Psoas muscle (tissue), 8 donors: Measurements from ENCODE around the gene PPP1R2. TPM values are rescaled to one million over a fixed set of nuclear protein-coding genes. Genes with fewer than 3 reads are reported as not detected.

Experiments
- ATAC-seq, 4 donors: fragments of 200-7000 bp; cut with Tn5 transposase; one replicate each; pipeline ENCODE4 v1.9.1; 2020; ENCODE audit warnings: moderate library complexity in 3 of 4, mild to moderate bottlenecking in 2 of 4
- DNase-seq, 2 donors: peaks; one replicate each; pipeline ENCODE4 v3.0.0-alpha.2; 2020
- H3K27ac ChIP-seq: fragments of 200-600 bp; one replicate; pipeline ENCODE4 v1.8.0; 2022
- H3K27me3 ChIP-seq, 3 donors: fragments of 200-600 bp in 1 of 3; one replicate each; pipeline versions ENCODE4 v1.6.1 to v1.8.0; 2013 to 2022; ENCODE audit warnings: low read length in 2 of 3, mild to moderate bottlenecking in 2 of 3, moderate library complexity in 1 of 3; ENCODE audit not compliant: insufficient read depth in 3 of 3
- H3K36me3 ChIP-seq, 2 donors: fragments of 200-600 bp in 1 of 2; one replicate each; pipeline versions ENCODE4 v1.6.1 to v1.8.0; 2013 to 2022; ENCODE audit warnings: low read depth in 1 of 2, mild to moderate bottlenecking in 1 of 2, moderate library complexity in 1 of 2; ENCODE audit not compliant: insufficient read depth in 1 of 2
- H3K4me1 ChIP-seq: fragments of 200-600 bp; one replicate; pipeline ENCODE4 v1.8.0; 2022
- H3K4me3 ChIP-seq: fragments of 200-600 bp; one replicate; pipeline ENCODE4 v1.8.0; 2022; ENCODE audit warnings: mild to moderate bottlenecking
- H3K9me3 ChIP-seq: fragments of 200-600 bp; one replicate; pipeline ENCODE4 v1.8.0; 2022
- WGBS, 3 donors: extraction: QIAGEN DNeasy Blood & Tissue Kit; methylation state at CpG; one replicate each; pipeline versions ENCODE4 v1.1.6 to v1.1.7; 2013; 5-methylcytosine and 5-hydroxymethylcytosine counted together
- intact Hi-C, 2 donors: fragments of 100-400 bp; cut with DNase I; formaldehyde crosslinking; loops; one replicate each; pipeline versions ENCODE4 v1.11.0 to v1.14.2; 2022
- polyA plus RNA-seq, 3 donors: library from polyadenylated mRNA; stranded (reverse); fragments of 200-250 nt; gene quantifications; one replicate each; pipeline ENCODE4 v1.2.3, GENCODE V29; 2013
- total RNA-seq, 4 donors: library from RNA; stranded (reverse); fragmentation: NEBNext Ultra II Directional in 2 of 4; extraction: Animal tissue kit (Norgen Biotek cat#: 25700) in 2 of 4; gene quantifications; one replicate each; pipeline versions ENCODE4 v1.2.1 to v1.2.4, GENCODE V29; 2021 to 2023
- TF ChIP-seq, protein P1 (sequence below): fragments of 200-600 bp; IDR thresholded peaks from one replicate; pipeline ENCODE4 v1.8.0; 2022; ENCODE audit warnings: antibody characterized with exemption
- donor health status: healthy with polysubstance abuse.
- donor health status: DM: no; HTN: no; CAD: no; lungs with moderate emphysema.
- donor health status: Bipolar disorder and iron deficiency.
- donor health status: healthy.
- donor health status: DM: yes; HTN: yes; CAD: no.
- donor health status: DM: no; HTN: no; CAD: no.
- donor health status: DM: no; HTN: no; CAD: no.
- donor health status: DM: yes; HTN: yes; CAD: no.

Gene PPP1R2
- total and polyA plus RNA-seq, 7 donors, result 45.0 to 152 (median 81.9) TPM

DNA sequence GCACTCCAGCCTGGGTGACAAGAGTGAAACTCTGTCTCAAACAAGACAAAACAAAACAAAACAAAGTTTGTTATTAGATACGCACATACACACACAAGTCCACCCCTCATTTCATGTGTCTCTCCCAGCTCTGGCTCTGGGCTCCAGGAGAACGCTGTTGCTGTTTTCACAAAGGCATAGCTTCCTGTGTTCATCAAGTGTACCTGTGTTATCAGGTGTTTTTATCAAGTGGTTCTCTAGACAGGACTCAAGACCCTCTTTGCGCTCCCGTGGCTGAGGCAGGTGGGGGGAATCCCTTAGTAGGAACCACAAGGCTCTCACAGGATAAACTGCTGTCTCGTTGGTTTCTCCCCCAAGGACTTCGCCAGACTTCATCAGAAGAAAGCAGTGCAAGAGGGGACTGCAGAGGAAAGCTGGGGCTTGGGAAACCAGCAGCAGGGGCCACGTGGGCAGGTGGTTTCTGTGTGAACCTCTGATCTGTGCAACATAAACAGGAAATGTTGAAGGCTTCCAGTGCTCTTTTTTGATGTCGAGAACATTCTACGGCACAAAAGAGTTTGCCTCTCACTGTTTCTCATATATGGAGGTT is 6.9 kb upstream of the PPP1R2 start:
- Histone ChIP-seq H3K9me3 (no peaks in the 10 kb centered on the region), H3K27ac (no peak overlapping the region), H3K4me3 (no peak overlapping the region), H3K27me3 (no peaks in the 10 kb centered on the region), H3K4me1 (peaks cover 12% of the 10 kb centered on the region), H3K36me3 (no peaks in the 10 kb centered on the region)
- intact Hi-C loops, result no loop called here
- WGBS, 3 donors, result 76 to 84% (median 77%) methylated on average over 9 of the region's 9 CpGs
- DNase-seq (no peak), ATAC-seq (no peak)
- TF ChIP-seq, protein P1, sequence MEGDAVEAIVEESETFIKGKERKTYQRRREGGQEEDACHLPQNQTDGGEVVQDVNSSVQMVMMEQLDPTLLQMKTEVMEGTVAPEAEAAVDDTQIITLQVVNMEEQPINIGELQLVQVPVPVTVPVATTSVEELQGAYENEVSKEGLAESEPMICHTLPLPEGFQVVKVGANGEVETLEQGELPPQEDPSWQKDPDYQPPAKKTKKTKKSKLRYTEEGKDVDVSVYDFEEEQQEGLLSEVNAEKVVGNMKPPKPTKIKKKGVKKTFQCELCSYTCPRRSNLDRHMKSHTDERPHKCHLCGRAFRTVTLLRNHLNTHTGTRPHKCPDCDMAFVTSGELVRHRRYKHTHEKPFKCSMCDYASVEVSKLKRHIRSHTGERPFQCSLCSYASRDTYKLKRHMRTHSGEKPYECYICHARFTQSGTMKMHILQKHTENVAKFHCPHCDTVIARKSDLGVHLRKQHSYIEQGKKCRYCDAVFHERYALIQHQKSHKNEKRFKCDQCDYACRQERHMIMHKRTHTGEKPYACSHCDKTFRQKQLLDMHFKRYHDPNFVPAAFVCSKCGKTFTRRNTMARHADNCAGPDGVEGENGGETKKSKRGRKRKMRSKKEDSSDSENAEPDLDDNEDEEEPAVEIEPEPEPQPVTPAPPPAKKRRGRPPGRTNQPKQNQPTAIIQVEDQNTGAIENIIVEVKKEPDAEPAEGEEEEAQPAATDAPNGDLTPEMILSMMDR, result no peak

DNA sequence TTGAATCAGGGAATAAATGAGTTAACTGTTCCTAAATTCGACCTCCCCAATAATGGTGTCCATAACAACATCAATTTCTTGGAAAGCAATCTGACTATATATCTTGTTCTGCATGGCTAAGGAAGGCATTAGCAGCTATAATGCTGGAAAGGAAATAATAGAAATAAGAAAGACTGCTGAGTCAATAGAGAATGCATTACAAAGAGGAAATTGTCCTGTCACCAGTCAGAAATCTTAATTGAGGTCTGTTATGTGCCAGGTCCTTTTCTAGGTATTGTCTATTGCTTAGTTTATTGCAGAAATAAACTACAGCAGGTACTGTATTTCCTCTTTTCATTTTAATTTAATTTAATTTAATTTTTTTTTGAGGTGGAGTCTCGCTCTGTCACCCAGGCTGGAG is 5.9 kb upstream of the PPP1R2 start:
- TF ChIP-seq, protein P1, result no peak
- intact Hi-C loops, result no loop called here
- DNase-seq (no peak), ATAC-seq (no peak)
- no peaks in the 10 kb centered on the region for H3K9me3 ChIP-seq
- H3K4me3 ChIP-seq, result no peak overlapping the region
- H3K4me1 ChIP-seq, result peaks cover 21% of the 10 kb centered on the region
- 60 to 65% (median 61%) methylated on average over 2 of the region's 2 CpGs for WGBS, 3 donors
- no peak overlapping the region for H3K27ac ChIP-seq
- no peaks in the 10 kb centered on the region for H3K36me3 ChIP-seq
- H3K27me3 ChIP-seq, result no peaks in the 10 kb centered on the region

DNA sequence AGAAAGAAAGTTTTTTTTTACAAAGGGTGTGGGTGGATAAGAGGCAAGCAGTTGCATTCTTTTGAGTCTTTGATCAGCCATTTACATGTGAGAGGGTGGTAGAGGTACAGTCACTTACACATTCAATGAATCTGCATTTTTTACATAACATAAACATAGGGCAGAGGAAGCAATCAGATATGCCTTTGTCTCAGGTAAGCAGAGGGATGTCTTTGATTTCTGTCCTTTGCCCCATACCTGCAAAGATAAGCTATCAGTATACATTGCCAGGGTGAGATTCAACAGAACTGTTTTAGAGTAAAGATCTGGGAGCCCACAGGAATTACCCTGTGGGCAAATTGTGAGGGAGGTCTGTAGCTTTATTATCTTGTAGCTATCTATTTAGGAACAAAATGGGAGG is 5.4 kb upstream of the PPP1R2 start:
- no peak for ATAC-seq

DNA sequence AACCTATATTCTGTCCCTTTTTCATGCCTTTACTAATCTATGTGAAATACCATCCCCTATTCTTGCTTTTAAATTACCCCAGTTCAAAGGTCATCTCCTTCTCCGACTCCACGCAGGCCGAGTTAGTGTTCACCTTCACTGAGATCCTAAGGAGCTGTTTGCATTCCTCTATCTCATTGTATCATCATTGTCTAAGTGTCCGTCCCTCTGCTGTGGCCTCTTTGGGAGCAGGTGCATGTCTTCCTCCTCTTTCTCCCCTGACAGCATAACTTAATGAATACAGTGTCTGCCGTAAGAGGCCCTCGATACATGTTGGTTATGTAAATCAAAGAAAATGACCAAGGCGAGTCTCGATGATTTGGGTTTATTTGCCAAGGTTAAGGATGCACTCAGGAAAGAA is 4.9 kb upstream of the PPP1R2 start:
- TF ChIP-seq, protein P1, result no peak
- H3K27me3 ChIP-seq, result no peaks in the 10 kb centered on the region
- H3K4me3 ChIP-seq, result no peak overlapping the region
- peaks cover 25% of the 10 kb centered on the region for H3K4me1 ChIP-seq
- no peaks in the 10 kb centered on the region for H3K36me3 ChIP-seq
- intact Hi-C loops, result no loop called here
- WGBS, 3 donors, result 81 to 88% (median 86%) methylated on average over 8 of the region's 8 CpGs
- ATAC-seq, result no peak
- no peaks in the 10 kb centered on the region for H3K9me3 ChIP-seq
- H3K27ac ChIP-seq, result no peak overlapping the region
- DNase-seq, result no peak

More for the DNA sequence above, 5.4 kb upstream of the PPP1R2 start:
- Histone ChIP-seq H3K27me3 (no peaks in the 10 kb centered on the region), H3K4me3 (no peak overlapping the region), H3K9me3 (no peaks in the 10 kb centered on the region), H3K4me1 (peaks cover 25% of the 10 kb centered on the region), H3K36me3 (no peaks in the 10 kb centered on the region), H3K27ac (no peak overlapping the region)
- intact Hi-C loops, result no loop called here
- DNase-seq, result no peak
- TF ChIP-seq, protein P1, result no peak

DNA sequence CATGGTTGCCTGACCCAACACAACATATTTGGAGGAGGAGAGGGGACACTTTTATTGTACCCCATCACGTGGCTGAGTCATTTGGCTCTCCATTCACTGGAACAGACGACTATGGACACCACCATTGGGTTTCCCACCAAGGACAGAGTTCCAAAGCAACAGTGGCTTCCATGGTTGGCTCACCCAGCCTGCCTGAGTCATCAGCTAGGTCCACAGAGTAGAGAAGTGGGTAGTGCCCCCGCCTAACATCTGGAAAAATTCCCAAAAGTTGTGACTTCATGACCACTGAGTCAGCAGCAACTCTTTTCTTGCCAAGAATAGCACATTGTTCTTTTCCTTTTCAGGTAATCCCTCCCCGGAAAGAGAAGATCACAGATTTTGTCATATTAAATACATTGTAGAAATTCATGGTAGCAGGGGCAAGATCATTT is 3.0 kb upstream of the PPP1R2 start:
- no peaks in the 10 kb centered on the region for H3K9me3 ChIP-seq
- intact Hi-C loops, result no loop called here
- H3K4me1 ChIP-seq, result peaks cover 32% of the 10 kb centered on the region
- H3K27me3 ChIP-seq, result no peaks in the 10 kb centered on the region
- TF ChIP-seq, protein P1, result no peak
- H3K4me3 ChIP-seq, result no peak overlapping the region
- no peaks in the 10 kb centered on the region for H3K36me3 ChIP-seq
- DNase-seq (peak in 1 of 2 donors; percentile 50), ATAC-seq (no peak)
- H3K27ac ChIP-seq, result peak overlapping the region; percentile 24
- WGBS, 3 donors, result 38 to 52% (median 40%) methylated on average over 4 of the region's 4 CpGs
